ENCODE results near the gene ALOX12B. TPM values are rescaled to one million over a fixed set of nuclear protein-coding genes. Genes with fewer than 3 reads are reported as not detected.

The ALOX12B gene
- total and polyA plus RNA-seq, 2 donors (not counting 3 experiments of a cell fraction or from before 2014, with no cell fraction given) = not detected

DNA sequence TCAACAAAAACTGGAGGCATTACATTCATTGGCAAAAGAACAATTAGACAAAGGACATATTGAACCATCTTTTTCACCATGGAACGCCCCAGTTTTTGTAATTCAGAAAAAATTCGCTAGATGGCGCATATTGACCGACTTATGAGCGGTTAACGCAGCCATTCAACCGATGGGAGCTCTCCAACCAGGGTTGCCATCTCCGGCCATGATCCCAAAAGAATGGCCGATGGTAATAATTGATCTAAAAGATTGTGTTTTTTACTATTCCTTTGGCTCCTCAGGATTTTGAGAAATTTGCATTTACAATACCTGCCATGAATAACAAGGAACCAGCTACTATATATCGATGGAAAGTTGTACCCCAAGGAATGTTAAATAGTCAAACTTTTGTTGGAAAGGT is 27.2 kb downstream of the ALOX12B start:
- no peak overlapping the region for H3K4me2 ChIP-seq (ENCODE audit: insufficient read depth, low read length)
- DNase-seq (ENCODE audit: low read depth, low spot score) (peak; percentile 73), FAIRE-seq (peak; percentile 83)
- H3K9me3 ChIP-seq (replicated peaks; ENCODE audit: control insufficient read depth, insufficient read depth, low read length) = no peaks in the 10 kb centered on the region
- no peaks in the 10 kb centered on the region for H3K9me1 ChIP-seq (replicated peaks; ENCODE audit: control insufficient read depth, extremely low read depth, insufficient read depth, low read length)
- no peaks in the 10 kb centered on the region for H4K20me1 ChIP-seq (replicated peaks; ENCODE audit: control insufficient read depth, extremely low read depth, insufficient read depth, low read length)
- H3K36me3 ChIP-seq (ENCODE audit: control insufficient read depth in 2 of 2, extremely low read depth in 1 of 2, insufficient read depth in 2 of 2, low read length in 2 of 2) = no peaks in the 10 kb centered on the region
- CTCF ChIA-PET = interaction anchor here (0.5 to 11.0 kb wide), 60 partner anchors 10 to 938 kb away, joined by 3 to 191 read pairs (median 5); partner anchors contain the start of genes ALOX12B, ALOXE3, BORCS6 and GUCY2D
- POLR2A ChIA-PET = interaction anchor here (0.6 kb wide), 1 partner anchor 113 kb away, joined by 4 read pairs; no protein-coding TSS in a partner anchor
- no peaks in the 10 kb centered on the region for H3K79me2 ChIP-seq (ENCODE audit: control insufficient read depth, insufficient read depth, low read length)
- peaks cover 44 to 51% of the 10 kb centered on the region in 2 experiments for H3K27me3 ChIP-seq (ENCODE audit: control insufficient read depth in 2 of 2, insufficient read depth in 2 of 2, low read length in 2 of 2)
- H3K4me3 ChIP-seq (replicated peaks in 1 of 3; ENCODE audit: insufficient read depth in 1 of 3, low read depth in 1 of 3, low read length in 3 of 3) = no peak overlapping the region
- dilution Hi-C loops (cut with MboI; ENCODE audit: extremely low pct_ligation_motif_present, low sequenced_read_pairs) (no loop called here), intact Hi-C loops (cut with micrococcal nuclease) (loop anchor here (1.0 to 2.0 kb wide), 3 partner anchors 21 to 58 kb away; partner anchors contain the start of gene ALOXE3)
- peaks cover 19% of the 10 kb centered on the region for H3K4me1 ChIP-seq (ENCODE audit: control insufficient read depth, extremely low read depth, insufficient read depth, low read length)
- no TSS peak for BruUV-seq (replicated peaks)
- TF ChIP-seq CTCF (IDR thresholded peaks at IDR 0.05; ENCODE audit: extremely low read depth in 1 of 2, insufficient read depth in 1 of 2, low read depth in 1 of 2, low read length in 2 of 2) = peak; percentile 53 to 56
- TF ChIP-seq JUN (IDR thresholded peaks at IDR 0.05; ENCODE audit: borderline replicate concordance, insufficient read depth, insufficient read length, low read depth) = no peak
- no peak for TF ChIP-seq GATA2 (IDR thresholded peaks at IDR 0.05; ENCODE audit: insufficient read depth, insufficient read length, low read depth, low read length)
- H3K27ac ChIP-seq (ENCODE audit: insufficient read depth, low read depth, low read length) = no peak overlapping the region
- H2AFZ ChIP-seq (ENCODE audit: low read depth, low read length) = no peak overlapping the region
- no peak overlapping the region for H3K9ac ChIP-seq (replicated peaks; ENCODE audit: extremely low read depth, insufficient read depth, low read length)

- H3K9me1 ChIP-seq (replicated peaks; ENCODE audit: control insufficient read depth, extremely low read depth, insufficient read depth, low read length) = no peaks in the 10 kb centered on the region
- H3K79me2 ChIP-seq (ENCODE audit: control insufficient read depth, insufficient read depth, low read length) = no peaks in the 10 kb centered on the region
- H3K9me3 ChIP-seq (replicated peaks; ENCODE audit: control insufficient read depth, insufficient read depth, low read length) = no peaks in the 10 kb centered on the region
- H3K27ac ChIP-seq (ENCODE audit: insufficient read depth, low read depth, low read length) = no peak overlapping the region
- H3K9ac ChIP-seq (replicated peaks; ENCODE audit: extremely low read depth, insufficient read depth, low read length) = no peak overlapping the region
- DNase-seq (ENCODE audit: low read depth, low spot score) = no peak
- dilution Hi-C loops (cut with MboI; ENCODE audit: extremely low pct_ligation_motif_present, low sequenced_read_pairs) = no loop called here
- intact Hi-C loops (cut with micrococcal nuclease) = loop anchor here (5.0 kb wide), 1 partner anchor 237 kb away; no protein-coding TSS in a partner anchor
- H3K4me2 ChIP-seq (ENCODE audit: insufficient read depth, low read length) = no peak overlapping the region
- H3K4me3 ChIP-seq (replicated peaks in 1 of 3; ENCODE audit: insufficient read depth in 1 of 3, low read depth in 1 of 3, low read length in 3 of 3) = no peak overlapping the region
- CTCF ChIA-PET = interaction anchor here (1.0 to 11.0 kb wide), 17 partner anchors 11 to 727 kb away, joined by 3 to 191 read pairs (median 21); no protein-coding TSS in a partner anchor
- H3K27me3 ChIP-seq (ENCODE audit: control insufficient read depth in 2 of 2, insufficient read depth in 2 of 2, low read length in 2 of 2) = peaks cover 39 to 49% of the 10 kb centered on the region in 2 experiments
- H3K4me1 ChIP-seq (ENCODE audit: control insufficient read depth, extremely low read depth, insufficient read depth, low read length) = peaks cover 19% of the 10 kb centered on the region
- no peak for TF ChIP-seq MYC (IDR thresholded peaks at IDR 0.05; ENCODE audit: low read depth, low read length)
- no peak for TF ChIP-seq POLR2A (IDR thresholded peaks at IDR 0.05; ENCODE audit: low read depth, low read length)
- TF ChIP-seq, protein P1, sequence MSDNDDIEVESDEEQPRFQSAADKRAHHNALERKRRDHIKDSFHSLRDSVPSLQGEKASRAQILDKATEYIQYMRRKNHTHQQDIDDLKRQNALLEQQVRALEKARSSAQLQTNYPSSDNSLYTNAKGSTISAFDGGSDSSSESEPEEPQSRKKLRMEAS (IDR thresholded peaks at IDR 0.05; ENCODE audit: insufficient read depth, insufficient read length) = no peak
- TF ChIP-seq EZH2 (IDR thresholded peaks at IDR 0.05; ENCODE audit: borderline replicate concordance, low read depth, low read length, severe bottlenecking) = no peak
- TF ChIP-seq FOS (IDR thresholded peaks at IDR 0.05; ENCODE audit: borderline replicate concordance, insufficient read depth, low read length) = no peak
- no peak for TF ChIP-seq CTCF (IDR thresholded peaks at IDR 0.05; ENCODE audit: extremely low read depth in 1 of 2, insufficient read depth in 1 of 2, low read depth in 1 of 2, low read length in 2 of 2)
- TF ChIP-seq JUN (IDR thresholded peaks at IDR 0.05; ENCODE audit: borderline replicate concordance, insufficient read depth, insufficient read length, low read depth) = no peak
- TF ChIP-seq POLR2AphosphoS5 (IDR thresholded peaks at IDR 0.05; ENCODE audit: insufficient read depth, low read depth, low read length) = no peak
- TF ChIP-seq GATA2 (IDR thresholded peaks at IDR 0.05; ENCODE audit: insufficient read depth, insufficient read length, low read depth, low read length) = no peak
- H2AFZ ChIP-seq (ENCODE audit: low read depth, low read length) = no peak overlapping the region
- FAIRE-seq = no peak
- BruUV-seq (replicated peaks) = no TSS peak
- no peaks in the 10 kb centered on the region for H4K20me1 ChIP-seq (replicated peaks; ENCODE audit: control insufficient read depth, extremely low read depth, insufficient read depth, low read length)
- POLR2A ChIA-PET = no interaction called here
- H3K36me3 ChIP-seq (ENCODE audit: control insufficient read depth in 2 of 2, extremely low read depth in 1 of 2, insufficient read depth in 2 of 2, low read length in 2 of 2) = no peaks in the 10 kb centered on the region
Observed at GRCh38 chr17:8059131-8059530, 28.4 kb downstream of the ALOX12B start.
